ENCODE results near the gene SFRP5.

SFRP5 gene

GRCh38 chr10:97805096-97805884 lies 33.5 kb upstream of the SFRP5 start:
- Histone ChIP-seq H3K4me1 (ENCODE audit: control insufficient read depth, insufficient read depth, low read length, unreplicated experiment) (no peaks in the 10 kb centered on the region), H2AFZ (ENCODE audit: low read length, unreplicated experiment) (no peak overlapping the region), H3K4me3 (ENCODE audit: low read depth, low read length) (no peak overlapping the region), H3K36me3 (ENCODE audit: insufficient read depth, low read length) (no peaks in the 10 kb centered on the region), H3K79me2 (ENCODE audit: control insufficient read depth, insufficient read depth, low read length, unreplicated experiment) (no peaks in the 10 kb centered on the region), H3K27ac (ENCODE audit: low read depth, low read length) (no peak overlapping the region), H3K27me3 (ENCODE audit: insufficient read depth, low read length) (peaks cover 32% of the 10 kb centered on the region)

DNA sequence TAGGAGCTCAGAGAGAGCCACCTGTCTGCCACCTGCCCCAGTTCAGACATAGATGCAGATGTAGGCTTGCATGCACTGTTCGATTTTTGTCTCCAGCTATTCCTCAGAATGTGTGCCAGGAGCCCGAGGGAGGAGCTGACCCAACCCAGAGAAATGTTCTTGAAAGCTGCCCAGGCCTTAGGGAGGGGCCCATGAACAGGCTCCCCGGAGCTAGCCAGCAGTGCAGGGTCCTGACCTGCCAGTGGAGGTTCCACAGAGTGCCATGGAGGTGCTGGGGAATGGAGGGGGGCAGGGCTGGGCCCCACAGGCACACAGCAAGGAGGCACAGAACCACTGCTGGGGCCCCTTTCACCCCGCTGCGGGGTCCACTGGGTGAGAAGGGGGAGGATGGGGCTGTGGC lies 29.6 kb upstream of the SFRP5 start:
- H2AFZ ChIP-seq (ENCODE audit: low read length, unreplicated experiment), result no peak overlapping the region
- no peaks in the 10 kb centered on the region for H3K4me1 ChIP-seq (ENCODE audit: control insufficient read depth, insufficient read depth, low read length, unreplicated experiment)
- no peaks in the 10 kb centered on the region for H3K36me3 ChIP-seq (ENCODE audit: insufficient read depth, low read length)
- no peak overlapping the region for H3K27ac ChIP-seq (ENCODE audit: low read depth, low read length)
- peaks cover 65% of the 10 kb centered on the region for H3K27me3 ChIP-seq (ENCODE audit: insufficient read depth, low read length)
- H3K4me3 ChIP-seq (ENCODE audit: low read depth, low read length), result no peak overlapping the region
- no peaks in the 10 kb centered on the region for H3K79me2 ChIP-seq (ENCODE audit: control insufficient read depth, insufficient read depth, low read length, unreplicated experiment)

GRCh38 chr10:97800474-97800873 lies 28.7 kb upstream of the SFRP5 start:
- H3K36me3 ChIP-seq (ENCODE audit: insufficient read depth, low read length), result no peaks in the 10 kb centered on the region
- no peak overlapping the region for H2AFZ ChIP-seq (ENCODE audit: low read length, unreplicated experiment)
- no peaks in the 10 kb centered on the region for H3K4me1 ChIP-seq (ENCODE audit: control insufficient read depth, insufficient read depth, low read length, unreplicated experiment)
- H3K27ac ChIP-seq (ENCODE audit: low read depth, low read length), result no peak overlapping the region
- no peaks in the 10 kb centered on the region for H3K79me2 ChIP-seq (ENCODE audit: control insufficient read depth, insufficient read depth, low read length, unreplicated experiment)
- no peak overlapping the region for H3K4me3 ChIP-seq (ENCODE audit: low read depth, low read length)
- H3K27me3 ChIP-seq (ENCODE audit: insufficient read depth, low read length), result peaks cover 74% of the 10 kb centered on the region

GRCh38 chr10:97798958-97799610 lies 27.3 kb upstream of the SFRP5 start:
- Histone ChIP-seq H2AFZ (ENCODE audit: low read length, unreplicated experiment) (no peak overlapping the region), H3K4me3 (ENCODE audit: low read depth, low read length) (no peak overlapping the region), H3K36me3 (ENCODE audit: insufficient read depth, low read length) (no peaks in the 10 kb centered on the region), H3K27me3 (ENCODE audit: insufficient read depth, low read length) (peaks cover 74% of the 10 kb centered on the region), H3K27ac (ENCODE audit: low read depth, low read length) (no peak overlapping the region), H3K4me1 (ENCODE audit: control insufficient read depth, insufficient read depth, low read length, unreplicated experiment) (no peaks in the 10 kb centered on the region), H3K79me2 (ENCODE audit: control insufficient read depth, insufficient read depth, low read length, unreplicated experiment) (no peaks in the 10 kb centered on the region)

DNA sequence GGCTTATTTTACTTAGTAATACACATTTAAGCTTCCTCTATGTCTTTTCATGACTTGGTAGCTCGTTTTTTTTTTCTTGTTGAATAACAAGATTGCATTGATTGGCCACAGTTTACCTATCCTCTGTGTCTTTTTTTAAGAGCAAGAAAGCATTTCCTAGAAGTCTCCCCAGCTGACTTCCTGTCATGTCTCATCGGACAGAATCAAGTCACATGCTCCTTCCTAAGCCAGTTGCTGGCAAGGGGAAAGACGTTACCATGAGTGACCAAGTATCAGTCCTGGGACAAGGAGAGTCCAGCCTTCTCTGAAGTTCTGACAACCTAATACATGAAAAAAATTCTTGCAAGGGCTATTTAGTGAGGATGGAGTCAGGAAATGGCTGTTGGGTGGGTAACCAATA lies 24.9 kb upstream of the SFRP5 start:
- Histone ChIP-seq H3K36me3 (ENCODE audit: insufficient read depth, low read length) (no peaks in the 10 kb centered on the region), H3K4me1 (ENCODE audit: control insufficient read depth, insufficient read depth, low read length, unreplicated experiment) (no peaks in the 10 kb centered on the region), H3K27me3 (ENCODE audit: insufficient read depth, low read length) (peaks cover 60% of the 10 kb centered on the region), H3K27ac (ENCODE audit: low read depth, low read length) (no peak overlapping the region), H3K4me3 (ENCODE audit: low read depth, low read length) (no peak overlapping the region), H2AFZ (ENCODE audit: low read length, unreplicated experiment) (no peak overlapping the region), H3K79me2 (ENCODE audit: control insufficient read depth, insufficient read depth, low read length, unreplicated experiment) (no peaks in the 10 kb centered on the region)

- Histone ChIP-seq H2AFZ (ENCODE audit: low read length, unreplicated experiment) (no peak overlapping the region), H3K27me3 (ENCODE audit: insufficient read depth, low read length) (peaks cover 59% of the 10 kb centered on the region), H3K4me1 (ENCODE audit: control insufficient read depth, insufficient read depth, low read length, unreplicated experiment) (no peaks in the 10 kb centered on the region), H3K79me2 (ENCODE audit: control insufficient read depth, insufficient read depth, low read length, unreplicated experiment) (no peaks in the 10 kb centered on the region), H3K36me3 (ENCODE audit: insufficient read depth, low read length) (no peaks in the 10 kb centered on the region), H3K27ac (ENCODE audit: low read depth, low read length) (no peak overlapping the region), H3K4me3 (ENCODE audit: low read depth, low read length) (no peak overlapping the region)
These were observed 24.1 kb upstream of the SFRP5 start for GRCh38 chr10:97795886-97796285.

DNA sequence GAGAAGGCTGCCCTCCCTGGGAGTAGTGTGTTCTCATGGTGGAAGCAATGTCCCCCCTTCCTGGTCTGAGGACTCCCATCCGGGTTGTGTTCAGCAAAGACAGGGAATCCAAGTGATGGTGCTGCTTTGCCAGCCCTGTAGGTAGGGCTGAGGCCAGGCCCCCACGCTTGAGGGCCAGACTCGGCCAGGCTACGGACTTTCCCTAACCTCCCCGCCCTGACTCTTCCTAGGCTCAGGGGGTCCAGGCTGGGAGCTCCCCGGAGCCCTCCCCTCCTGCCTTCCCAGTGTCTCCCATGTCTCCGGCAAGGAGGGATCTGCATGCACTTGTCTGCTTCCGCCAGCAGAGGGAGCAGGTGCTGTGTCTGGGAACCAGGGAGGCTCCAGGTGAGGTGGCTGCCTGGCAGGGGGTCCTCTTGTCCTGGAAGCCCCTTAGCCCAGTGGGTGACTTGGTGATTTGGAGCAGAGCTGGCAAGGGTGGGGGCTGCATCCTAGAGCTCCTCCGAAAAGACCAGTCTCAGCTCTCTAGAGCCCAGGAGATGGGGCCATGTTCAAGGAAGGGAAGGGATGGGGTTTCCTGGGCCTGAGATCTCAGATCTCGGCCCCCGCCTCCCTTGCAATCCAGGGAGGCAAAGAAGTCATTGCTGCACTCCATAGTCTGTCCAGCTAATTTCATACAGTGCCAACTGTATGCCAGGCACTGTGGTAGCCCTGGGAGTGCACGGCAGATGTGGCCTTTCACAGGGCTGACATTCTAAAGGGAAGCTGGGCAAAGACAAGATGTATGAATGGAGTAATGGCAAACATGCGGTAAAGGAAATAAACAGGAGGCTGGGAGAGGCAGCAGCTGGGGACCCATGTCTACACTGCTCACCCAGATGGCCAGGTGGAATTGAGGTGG lies 20.3 kb upstream of the SFRP5 start:
- H3K27me3 ChIP-seq (ENCODE audit: insufficient read depth, low read length), result peaks cover 28% of the 10 kb centered on the region
- no peak overlapping the region for H2AFZ ChIP-seq (ENCODE audit: low read length, unreplicated experiment)
- H3K36me3 ChIP-seq (ENCODE audit: insufficient read depth, low read length), result no peaks in the 10 kb centered on the region
- no peak overlapping the region for H3K27ac ChIP-seq (ENCODE audit: low read depth, low read length)
- H3K4me1 ChIP-seq (ENCODE audit: control insufficient read depth, insufficient read depth, low read length, unreplicated experiment), result no peaks in the 10 kb centered on the region
- no peaks in the 10 kb centered on the region for H3K79me2 ChIP-seq (ENCODE audit: control insufficient read depth, insufficient read depth, low read length, unreplicated experiment)
- no peak overlapping the region for H3K4me3 ChIP-seq (ENCODE audit: low read depth, low read length)

GRCh38 chr10:97789770-97790397 lies 18.1 kb upstream of the SFRP5 start:
- no peak overlapping the region for H3K4me3 ChIP-seq (ENCODE audit: low read depth, low read length)
- H3K27me3 ChIP-seq (ENCODE audit: insufficient read depth, low read length), result peaks cover 13% of the 10 kb centered on the region
- H3K36me3 ChIP-seq (ENCODE audit: insufficient read depth, low read length), result no peaks in the 10 kb centered on the region
- H3K79me2 ChIP-seq (ENCODE audit: control insufficient read depth, insufficient read depth, low read length, unreplicated experiment), result no peaks in the 10 kb centered on the region
- no peak overlapping the region for H3K27ac ChIP-seq (ENCODE audit: low read depth, low read length)
- H3K4me1 ChIP-seq (ENCODE audit: control insufficient read depth, insufficient read depth, low read length, unreplicated experiment), result no peaks in the 10 kb centered on the region
- H2AFZ ChIP-seq (ENCODE audit: low read length, unreplicated experiment), result no peak overlapping the region

- Histone ChIP-seq H3K27ac (ENCODE audit: low read depth, low read length) (no peak overlapping the region), H2AFZ (ENCODE audit: low read length, unreplicated experiment) (no peak overlapping the region)
These were observed 17.0 kb upstream of the SFRP5 start for GRCh38 chr10:97788552-97789442.

More at GRCh38 chr10:97788552-97789442, 17.0 kb upstream of the SFRP5 start:
- H3K4me1 ChIP-seq (ENCODE audit: control insufficient read depth, insufficient read depth, low read length, unreplicated experiment), result no peaks in the 10 kb centered on the region
- no peaks in the 10 kb centered on the region for H3K79me2 ChIP-seq (ENCODE audit: control insufficient read depth, insufficient read depth, low read length, unreplicated experiment)
- peaks cover 13% of the 10 kb centered on the region for H3K27me3 ChIP-seq (ENCODE audit: insufficient read depth, low read length)
- no peak overlapping the region for H3K4me3 ChIP-seq (ENCODE audit: low read depth, low read length)
- H3K36me3 ChIP-seq (ENCODE audit: insufficient read depth, low read length), result no peaks in the 10 kb centered on the region

All from ACC112 (cell line).